Urinary bladder (tissue), 4 donors: ENCODE data around the gene COG4. TPM values are rescaled to one million over a fixed set of nuclear protein-coding genes. Genes with fewer than 3 reads are reported as not detected.

Source experiments
- DNase-seq: peaks from one replicate; pipeline ENCODE4 v3.0.0-alpha.2; 2015; ENCODE audit errors: extremely low spot score
- H3K27ac ChIP-seq: one replicate; pipeline ENCODE4 v1.5.1; 2013; ENCODE audit warnings: low read depth, mild to moderate bottlenecking, moderate library complexity
- H3K36me3 ChIP-seq: one replicate; pipeline ENCODE4 v1.6.1; 2013; ENCODE audit warnings: mild to moderate bottlenecking, moderate library complexity; ENCODE audit not compliant: insufficient read depth
- H3K4me1 ChIP-seq: one replicate; pipeline ENCODE4 v1.6.1; 2013; ENCODE audit warnings: mild to moderate bottlenecking, moderate library complexity; ENCODE audit not compliant: insufficient read depth
- H3K4me3 ChIP-seq: one replicate; pipeline ENCODE4 v1.5.1; 2013; ENCODE audit warnings: low read depth, low read length
- WGBS: extraction: QIAGEN DNeasy Blood & Tissue Kit; methylation state at CpG from one replicate; pipeline ENCODE4 v1.1.7; 2013; 5-methylcytosine and 5-hydroxymethylcytosine counted together
- polyA plus RNA-seq: library from polyadenylated mRNA; stranded (reverse); fragments of 200-250 nt; gene quantifications from one replicate; pipeline ENCODE4 v1.2.3, GENCODE V29; 2013
- total RNA-seq: library from RNA; depleted of rRNA; stranded (reverse); fragments of >200 nt; gene quantifications from one replicate; pipeline ENCODE4 v1.2.3, GENCODE V29; 2014
- donor health status: healthy with polysubstance abuse.
- donor health status: healthy.

Gene COG4
- total and polyA plus RNA-seq, 2 donors = 34.6 to 47.8 TPM

DNA sequence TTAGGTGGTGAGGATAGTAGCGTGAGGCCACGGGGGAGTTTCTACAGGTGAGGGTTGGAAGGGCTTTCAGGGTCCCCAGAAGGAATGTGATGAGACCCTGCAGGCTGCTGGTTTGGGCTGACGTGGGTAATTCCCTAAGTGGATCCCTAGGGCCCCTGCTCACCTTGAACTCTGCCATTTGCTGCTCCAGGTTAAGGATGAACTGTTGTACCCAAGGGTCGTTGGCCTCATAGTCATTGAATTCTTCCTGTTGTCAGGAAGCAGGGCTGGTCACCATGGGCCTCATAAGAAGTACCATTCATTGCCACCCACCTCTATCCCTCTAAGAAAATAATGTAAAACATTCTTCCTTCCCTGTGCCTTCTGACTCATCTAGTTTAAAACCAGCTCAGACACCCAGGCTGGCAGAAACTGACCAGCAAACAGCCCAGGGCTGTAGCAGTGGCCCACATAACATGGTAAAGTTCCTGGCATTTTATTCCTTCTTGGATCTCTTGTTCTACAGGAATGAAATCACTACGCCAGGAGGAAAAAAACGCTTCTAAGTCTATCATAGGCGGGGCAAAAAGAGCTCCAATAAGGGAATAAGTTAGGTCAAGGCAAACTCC lies 41.3 kb downstream of the COG4 start:
- H3K36me3 ChIP-seq = no peaks in the 10 kb centered on the region
- WGBS = 93% methylated on average over 7 of the region's 7 CpGs
- H3K27ac ChIP-seq = no peak overlapping the region
- H3K4me1 ChIP-seq = no peaks in the 10 kb centered on the region
- H3K4me3 ChIP-seq = no peak overlapping the region
- no peak for DNase-seq

- 92% methylated on average over 17 of the region's 17 CpGs for WGBS
- no peak overlapping the region for H3K27ac ChIP-seq
- H3K4me3 ChIP-seq = no peak overlapping the region
- H3K4me1 ChIP-seq = no peaks in the 10 kb centered on the region
- no peak for DNase-seq
- no peaks in the 10 kb centered on the region for H3K36me3 ChIP-seq
Measured at GRCh38 chr16:70480127-70481105, 42.9 kb downstream of the COG4 start.

- H3K4me3 ChIP-seq = no peak overlapping the region
- H3K4me1 ChIP-seq = no peaks in the 10 kb centered on the region
- 63% methylated on average over 10 of the region's 10 CpGs for WGBS
- H3K27ac ChIP-seq = no peak overlapping the region
- H3K36me3 ChIP-seq = no peaks in the 10 kb centered on the region
- no peak for DNase-seq
Measured at GRCh38 chr16:70478912-70479341, 44.4 kb downstream of the COG4 start.

DNA sequence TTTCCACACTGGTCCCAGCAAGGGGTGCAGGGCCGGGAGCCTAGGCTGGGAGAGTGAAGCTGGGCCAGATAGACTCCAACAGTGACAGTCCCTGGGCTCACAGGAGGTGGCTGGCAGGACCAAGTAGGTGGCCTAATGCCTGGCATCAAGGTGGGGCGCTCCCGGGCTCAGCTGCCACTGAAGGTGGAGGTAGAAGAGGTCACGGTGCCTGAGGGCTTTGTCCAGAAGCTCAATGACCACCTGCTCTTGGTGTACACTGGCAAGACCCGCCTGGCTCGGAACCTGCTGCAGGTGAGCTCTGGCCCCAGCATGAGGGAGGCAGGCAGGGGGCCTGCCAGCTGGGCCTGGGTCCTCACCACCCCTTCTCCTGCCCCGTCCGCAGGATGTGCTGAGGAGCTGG lies 45.2 kb downstream of the COG4 start:
- no peak overlapping the region for H3K4me3 ChIP-seq
- 94% methylated on average over 8 of the region's 8 CpGs for WGBS
- H3K36me3 ChIP-seq = no peaks in the 10 kb centered on the region
- no peak overlapping the region for H3K27ac ChIP-seq
- no peaks in the 10 kb centered on the region for H3K4me1 ChIP-seq
- DNase-seq = no peak

DNA sequence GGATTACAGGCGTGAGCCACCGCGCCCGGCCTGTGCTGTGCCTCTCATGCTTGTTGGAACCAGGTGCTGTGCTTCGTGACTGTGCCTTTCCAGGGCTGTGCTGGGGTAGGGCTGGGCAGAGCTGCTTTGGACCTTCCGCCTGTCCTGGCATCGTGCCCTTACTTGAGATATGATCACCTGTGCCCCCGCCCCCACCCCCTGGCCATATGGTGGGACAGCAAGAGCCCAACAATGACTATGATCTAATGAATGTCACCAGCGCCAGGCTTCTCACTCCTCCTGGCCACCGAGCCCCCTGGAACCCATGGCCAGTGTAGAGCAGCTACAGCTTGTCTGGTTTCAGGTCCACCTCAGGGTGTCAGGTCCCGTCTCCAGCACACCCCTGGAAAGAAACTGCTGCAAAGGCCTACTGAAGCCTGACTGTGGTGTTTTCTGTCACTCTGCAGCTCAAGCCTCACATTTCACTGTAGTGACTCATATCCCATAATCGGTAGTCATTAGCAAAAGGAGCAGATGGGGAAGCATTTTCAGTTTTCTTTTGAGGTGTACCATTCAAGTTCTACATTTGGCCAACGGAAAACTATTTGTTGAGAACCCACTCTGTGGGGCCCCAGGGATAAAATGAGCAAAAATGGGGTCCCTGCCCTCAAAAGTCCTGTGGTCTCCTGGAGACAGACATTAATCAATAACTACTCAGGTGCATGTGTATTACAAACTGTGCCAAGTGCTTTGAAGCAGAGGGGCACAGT lies 46.9 kb downstream of the COG4 start:
- DNase-seq = no peak
- Histone ChIP-seq H3K4me3 (no peak overlapping the region), H3K27ac (no peak overlapping the region), H3K4me1 (no peaks in the 10 kb centered on the region), H3K36me3 (no peaks in the 10 kb centered on the region)
- 79% methylated on average over 13 of the region's 13 CpGs for WGBS

- DNase-seq = no peak
Measured at GRCh38 chr16:70475054-70475871, 48.1 kb downstream of the COG4 start.

GRCh38 chr16:70474320-70475053 lies 48.9 kb downstream of the COG4 start:
- WGBS = 93% methylated on average over 22 of the region's 22 CpGs
- no peak for DNase-seq
- Histone ChIP-seq H3K4me3 (no peak overlapping the region), H3K27ac (no peak overlapping the region), H3K4me1 (no peaks in the 10 kb centered on the region), H3K36me3 (no peaks in the 10 kb centered on the region)

More at GRCh38 chr16:70475054-70475871, 48.1 kb downstream of the COG4 start:
- H3K36me3 ChIP-seq = no peaks in the 10 kb centered on the region
- H3K4me1 ChIP-seq = no peaks in the 10 kb centered on the region
- no peak overlapping the region for H3K27ac ChIP-seq
- 87% methylated on average over 24 of the region's 24 CpGs for WGBS
- H3K4me3 ChIP-seq = no peak overlapping the region

GRCh38 chr16:70473446-70474319 lies 49.7 kb downstream of the COG4 start:
- DNase-seq = no peak
- H3K4me1 ChIP-seq = no peaks in the 10 kb centered on the region
- H3K4me3 ChIP-seq = no peak overlapping the region
- WGBS = 92% methylated on average over 21 of the region's 21 CpGs
- H3K36me3 ChIP-seq = no peaks in the 10 kb centered on the region
- H3K27ac ChIP-seq = no peak overlapping the region

DNA sequence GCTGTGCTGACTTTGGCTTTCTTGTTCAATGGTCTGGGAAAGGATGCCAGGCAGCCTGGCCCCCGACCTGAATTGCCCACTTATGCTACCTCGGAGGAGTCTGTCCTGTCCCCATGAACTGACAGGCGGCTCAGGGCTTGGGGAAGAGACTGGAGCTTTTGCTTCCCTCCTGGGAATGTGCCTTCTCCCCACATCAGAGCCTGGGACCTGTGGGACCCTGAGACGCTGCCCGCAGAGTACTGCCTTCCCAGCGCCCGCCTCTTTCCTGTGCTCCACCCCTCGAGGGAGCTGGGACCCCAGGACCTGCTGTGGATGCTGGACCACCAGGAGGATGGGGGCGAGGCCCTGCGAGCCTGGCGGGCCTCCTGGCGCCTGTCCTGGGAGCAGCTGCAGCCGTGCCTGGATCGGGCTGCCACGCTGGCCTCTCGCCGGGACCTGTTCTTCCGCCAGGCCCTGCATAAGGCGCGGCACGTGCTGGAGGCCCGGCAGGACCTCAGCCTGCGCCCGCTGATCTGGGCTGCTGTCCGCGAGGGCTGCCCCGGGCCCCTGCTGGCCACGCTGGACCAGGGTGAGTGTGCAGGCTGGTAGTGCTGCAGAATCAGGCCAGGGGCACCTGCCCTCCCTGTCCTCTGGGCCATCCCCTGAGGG lies 50.4 kb downstream of the COG4 start:
- H3K4me1 ChIP-seq = no peaks in the 10 kb centered on the region
- H3K36me3 ChIP-seq = no peaks in the 10 kb centered on the region
- 89% methylated on average over 28 of the region's 28 CpGs for WGBS
- no peak overlapping the region for H3K27ac ChIP-seq
- no peak for DNase-seq
- H3K4me3 ChIP-seq = no peak overlapping the region

- Histone ChIP-seq H3K36me3 (no peaks in the 10 kb centered on the region), H3K4me3 (no peak overlapping the region), H3K4me1 (no peaks in the 10 kb centered on the region), H3K27ac (no peak overlapping the region)
- DNase-seq = no peak
- 68% methylated on average over 17 of the region's 17 CpGs for WGBS
Measured at GRCh38 chr16:70470927-70471341, 52.4 kb downstream of the COG4 start.

DNA sequence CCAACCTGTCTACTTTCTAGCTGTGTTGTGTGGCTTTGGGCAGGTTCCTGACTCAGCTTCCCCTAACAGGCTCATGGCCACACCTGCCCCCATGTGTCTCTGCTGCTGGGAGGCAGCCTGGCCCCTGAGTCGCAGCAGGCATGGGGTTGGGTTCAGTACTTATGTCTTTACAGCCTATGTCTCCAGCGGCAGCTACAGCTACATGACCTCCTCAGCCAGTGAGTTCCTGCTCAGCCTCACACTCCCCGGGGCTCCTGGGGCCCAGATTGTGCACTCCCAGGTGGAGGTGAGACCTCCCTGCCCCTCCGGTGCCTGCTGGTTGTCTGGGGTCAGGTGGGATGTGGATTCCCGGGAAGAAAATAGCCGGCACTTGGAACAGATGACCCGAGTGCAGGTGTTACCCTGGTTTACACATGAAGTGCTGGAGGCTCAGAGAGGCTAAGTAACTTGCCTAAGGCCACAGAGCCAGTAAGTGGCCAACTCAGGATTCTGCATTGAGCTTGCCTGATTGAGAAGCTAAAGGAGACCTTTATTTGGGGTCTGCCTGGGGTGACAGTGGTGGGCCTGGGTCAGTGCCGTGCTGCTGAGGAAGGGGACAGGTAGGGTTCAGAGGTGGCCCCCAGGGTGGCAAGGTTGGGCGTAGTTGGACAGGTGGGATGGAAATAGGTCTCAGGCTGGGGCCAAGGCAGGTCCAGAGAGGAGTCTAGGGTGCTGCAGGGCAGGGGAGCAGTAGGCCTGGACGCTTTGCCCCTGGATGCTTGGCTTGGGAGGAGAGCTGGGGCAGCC lies 53.0 kb downstream of the COG4 start:
- Histone ChIP-seq H3K4me1 (no peaks in the 10 kb centered on the region), H3K27ac (no peak overlapping the region), H3K36me3 (no peaks in the 10 kb centered on the region), H3K4me3 (no peak overlapping the region)
- no peak for DNase-seq
- 92% methylated on average over 10 of the region's 10 CpGs for WGBS
